Stimulated activated CD4-positive, alpha-beta T cell treated with anti-CD3 and anti-CD28 coated beads, TNF-alpha, amount 100 ng/mL, for 1 hour (primary cell): ENCODE results near the gene GDPD3.
A peak's percentile ranks its signal among the peaks of the same experiment; 100 is the strongest.

Source experiments
- DNase-seq, 3 donors: peaks; one replicate each; pipeline ENCODE4 v3.0.0-alpha.2; 2020; ENCODE audit warnings: low read depth in 3 of 3, low spot score in 1 of 3

The GDPD3 gene

DNA sequence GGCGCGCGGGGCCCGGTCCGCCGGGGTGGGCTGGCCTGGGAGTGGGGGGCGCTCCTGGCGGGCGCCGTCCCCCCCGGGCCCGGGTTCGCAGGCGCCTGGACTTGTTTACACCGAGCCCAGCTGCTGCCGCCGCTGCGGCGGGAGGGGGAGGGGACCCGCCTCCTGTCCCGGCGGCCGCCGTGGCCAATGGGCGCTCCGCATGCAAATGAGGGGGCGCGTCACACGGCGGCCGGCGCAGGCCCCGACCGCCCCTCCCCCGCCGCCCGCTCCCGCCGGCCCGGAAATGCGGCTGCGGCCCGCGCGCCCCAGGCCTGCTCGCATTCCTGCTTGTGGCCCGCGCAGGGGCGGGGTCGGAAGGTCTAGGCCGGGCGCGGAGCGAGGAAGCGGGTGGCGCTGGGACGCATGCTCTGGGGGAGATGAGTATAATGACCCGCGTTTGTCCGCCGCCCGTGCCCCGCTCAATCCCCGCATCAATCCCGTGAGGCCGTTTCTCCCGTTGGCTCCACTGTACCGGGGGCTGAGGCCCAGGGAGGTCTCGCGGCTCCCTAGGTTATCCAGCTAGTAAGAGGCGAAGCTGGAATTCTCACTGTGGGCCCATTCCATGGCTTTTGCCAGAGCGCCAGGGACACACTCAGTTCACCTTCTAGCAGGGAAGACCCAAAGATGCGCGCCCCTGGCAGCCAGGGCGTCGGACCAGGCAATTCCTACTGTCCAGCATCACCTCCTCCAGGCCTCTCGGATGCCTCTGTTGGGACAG lies 17.1 kb downstream of the GDPD3 start, which contains the start of gene YPEL3:
TSS of gene YPEL3 (minus strand) at position 109 of the 757 bp plus-strand sequence. CDS start 731 bp downstream, outside the sequence.
- DNase-seq: peak; percentile 79 to 80 (median 79)

DNA sequence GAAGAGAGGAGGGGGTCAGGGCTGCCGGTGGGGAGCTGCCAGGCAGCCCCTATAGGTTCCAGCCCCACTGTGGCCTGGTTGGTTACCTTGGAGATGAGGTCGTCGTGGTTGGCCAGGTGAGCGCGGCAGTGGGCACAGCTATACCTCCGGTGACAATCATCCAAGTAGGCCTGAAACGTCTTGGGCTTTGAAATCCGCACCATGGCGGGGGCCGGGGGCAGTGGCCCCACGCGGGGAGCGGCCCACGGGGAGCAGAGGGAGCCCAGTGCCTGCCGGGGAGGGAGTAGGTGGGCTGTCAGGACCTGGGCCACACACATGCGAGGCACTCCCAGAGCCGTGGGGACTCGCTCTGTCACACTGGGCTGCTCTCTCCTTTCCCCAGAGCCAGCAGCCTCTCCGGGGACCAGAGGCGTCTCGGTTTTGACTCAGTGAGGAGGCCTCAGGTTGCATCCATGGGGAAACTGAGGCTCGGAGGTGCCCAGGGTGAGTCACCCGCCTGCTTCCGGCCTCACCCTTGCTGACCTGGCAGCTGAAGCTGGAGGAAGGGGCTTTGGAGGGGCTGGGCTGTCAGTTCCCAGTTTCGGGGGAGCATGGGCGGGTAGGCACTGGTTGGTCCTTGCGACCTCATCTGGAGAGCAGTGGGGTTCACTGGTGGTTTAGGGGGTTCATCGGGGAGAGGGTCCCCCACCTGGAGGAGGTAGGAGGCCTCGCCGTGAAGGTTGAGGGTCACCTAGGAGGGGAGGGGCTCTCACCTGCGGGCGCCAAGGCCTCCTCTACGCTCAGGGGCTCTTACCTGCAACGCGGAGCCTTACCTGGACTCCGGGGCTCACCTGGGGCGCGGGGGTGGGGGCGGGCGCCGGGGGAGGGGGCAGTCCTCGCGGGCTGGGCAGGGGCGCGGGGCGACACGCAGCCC lies 17.9 kb downstream of the GDPD3 start:
- no peak for DNase-seq

DNA sequence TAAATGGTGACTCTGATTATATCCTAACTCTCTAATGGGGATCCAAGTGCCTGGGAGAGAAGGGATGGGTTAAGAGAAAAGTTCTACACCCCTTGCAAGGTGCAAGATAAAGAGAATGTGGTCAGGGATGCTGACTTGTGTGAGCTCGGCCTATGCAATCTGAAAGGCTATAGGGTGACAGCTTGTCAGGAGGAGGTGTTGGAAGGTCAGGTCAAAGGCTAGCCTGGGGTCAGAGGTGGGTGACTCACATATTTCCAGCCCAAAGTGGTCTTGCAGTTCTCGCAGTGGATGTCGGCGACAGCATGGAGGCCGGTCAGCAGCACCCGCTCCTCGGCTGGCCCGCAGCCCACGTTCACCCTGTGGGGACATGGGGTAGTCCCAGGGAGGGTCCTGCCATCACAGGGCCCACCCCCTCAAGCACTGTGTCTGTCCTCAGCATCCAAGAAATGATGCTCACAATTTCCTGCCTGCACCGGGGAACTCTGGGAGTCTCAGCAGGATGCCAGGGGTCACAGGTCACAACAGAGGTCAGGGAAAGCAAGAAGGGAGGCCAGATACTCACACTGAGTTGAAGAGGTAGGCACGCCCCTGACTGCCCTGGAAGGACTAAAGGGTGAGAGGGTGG lies 18.7 kb downstream of the GDPD3 start:
- DNase-seq: no peak

DNA sequence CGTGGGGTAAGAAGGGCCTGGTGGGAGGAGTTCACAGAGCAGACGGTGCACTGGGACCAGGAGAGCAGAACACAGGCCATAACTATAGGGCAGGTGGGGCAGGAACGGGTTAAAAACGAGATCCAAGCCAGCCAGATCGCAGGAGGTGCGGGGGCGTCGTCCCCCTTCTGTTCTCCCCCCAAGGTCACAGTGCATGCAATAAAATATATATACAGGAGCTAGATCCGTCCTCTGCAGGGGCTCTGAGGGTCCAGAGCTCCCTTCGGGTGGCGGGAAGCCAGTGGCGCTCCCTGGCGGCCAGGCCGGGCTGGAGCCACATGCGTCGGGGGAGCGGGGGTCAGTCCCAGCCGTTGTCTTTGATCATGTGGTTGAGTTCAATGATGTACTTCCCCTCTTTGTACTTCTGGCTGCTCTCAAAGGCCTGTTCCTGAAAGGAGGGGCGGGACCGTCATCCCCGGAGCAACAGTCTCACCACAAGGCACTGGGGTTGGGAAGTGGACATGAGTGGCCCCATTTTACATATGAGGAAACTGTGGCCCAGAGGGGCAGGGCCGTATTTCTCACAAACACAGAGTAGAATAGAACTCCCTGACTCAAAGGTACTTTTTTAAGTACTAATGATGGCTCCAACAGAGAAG lies 20.8 kb downstream of the GDPD3 start:
- DNase-seq: peak in 1 of 3 donors; percentile 51

DNA sequence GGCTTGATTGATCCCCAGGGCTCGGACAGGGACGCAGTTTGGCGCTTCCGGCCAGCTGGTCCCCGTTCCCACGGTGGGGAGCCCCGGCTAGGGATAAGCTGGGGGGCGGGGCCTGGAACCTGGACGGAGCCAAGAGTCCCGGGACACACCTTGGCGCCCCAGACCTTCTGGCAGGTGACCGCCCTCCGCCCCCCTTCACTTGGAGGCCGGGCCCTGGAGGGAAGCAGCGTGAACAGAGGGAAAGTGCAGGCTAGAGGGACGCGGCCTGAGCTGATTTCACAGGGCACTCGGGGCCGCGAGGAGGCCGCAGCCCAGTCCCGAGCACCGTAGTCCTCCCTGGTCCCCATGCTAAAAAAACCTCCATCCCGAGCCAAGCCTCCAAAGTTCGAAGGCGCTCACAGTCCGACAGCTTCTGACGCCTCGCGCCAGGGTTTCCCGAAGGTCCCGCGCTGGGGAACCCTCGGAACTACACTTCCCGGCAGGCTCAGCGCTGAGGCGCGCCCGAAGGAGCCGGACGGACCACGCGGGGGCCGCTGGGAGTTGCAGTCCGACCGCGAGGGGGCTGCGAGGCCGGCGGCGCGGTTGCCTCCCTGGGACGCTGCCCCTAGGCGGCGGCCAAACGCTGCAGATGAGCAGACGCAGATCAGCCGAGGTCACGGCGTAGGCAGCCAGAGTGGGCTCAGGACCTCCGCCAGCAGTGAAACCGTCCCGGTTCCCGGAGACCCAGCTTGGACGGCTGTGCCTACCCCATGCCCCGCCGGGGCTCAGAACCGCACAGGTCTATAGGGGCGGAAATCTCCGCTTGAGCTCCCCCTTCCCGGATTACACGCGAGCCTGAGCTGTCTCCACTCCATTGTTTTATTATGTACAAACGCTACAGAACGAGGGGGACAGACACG lies 21.6 kb downstream of the GDPD3 start, which contains the start of gene TBX6:
TSS of gene TBX6 (minus strand) at position 451 of the 899 bp plus-strand sequence. CDS start 731 bp downstream, outside the sequence.
- peak; percentile 86 to 89 (median 88) for DNase-seq

DNA sequence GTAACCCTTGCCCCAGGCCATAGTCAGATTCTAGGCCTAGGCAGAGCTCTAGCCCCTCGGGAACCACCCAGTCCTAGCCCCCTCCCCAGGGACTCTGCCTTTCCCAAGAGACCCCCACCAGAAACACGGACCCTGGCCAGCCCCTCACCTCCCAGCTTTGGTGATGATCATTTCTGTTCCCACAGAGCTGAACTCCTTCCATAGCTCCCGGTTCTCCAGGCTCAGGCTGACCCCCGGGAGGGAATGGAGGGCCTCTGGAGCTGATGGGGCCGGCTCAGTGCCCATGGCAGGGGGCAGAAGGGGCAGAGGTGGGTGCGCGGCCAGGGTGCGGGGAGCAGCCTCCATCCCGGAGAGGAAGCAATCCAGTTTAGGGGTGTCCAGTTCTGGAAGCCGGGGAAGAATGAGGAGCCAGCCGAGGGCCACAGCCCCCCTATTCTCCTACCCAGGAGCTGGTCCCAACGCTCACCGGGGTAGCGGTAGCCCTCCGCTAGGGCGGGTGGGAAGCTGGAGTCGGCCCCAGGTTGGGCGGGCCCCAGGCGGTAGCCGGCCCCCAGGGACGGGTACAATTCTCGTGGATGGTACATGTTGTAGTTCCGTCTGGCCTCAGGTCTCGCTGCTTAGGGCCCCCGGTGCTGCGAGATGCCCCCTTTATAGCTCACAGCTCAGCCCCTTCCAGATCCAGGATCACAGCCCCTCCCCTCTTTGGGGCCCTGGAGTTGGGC lies 22.6 kb downstream of the GDPD3 start:
- DNase-seq: no peak

DNA sequence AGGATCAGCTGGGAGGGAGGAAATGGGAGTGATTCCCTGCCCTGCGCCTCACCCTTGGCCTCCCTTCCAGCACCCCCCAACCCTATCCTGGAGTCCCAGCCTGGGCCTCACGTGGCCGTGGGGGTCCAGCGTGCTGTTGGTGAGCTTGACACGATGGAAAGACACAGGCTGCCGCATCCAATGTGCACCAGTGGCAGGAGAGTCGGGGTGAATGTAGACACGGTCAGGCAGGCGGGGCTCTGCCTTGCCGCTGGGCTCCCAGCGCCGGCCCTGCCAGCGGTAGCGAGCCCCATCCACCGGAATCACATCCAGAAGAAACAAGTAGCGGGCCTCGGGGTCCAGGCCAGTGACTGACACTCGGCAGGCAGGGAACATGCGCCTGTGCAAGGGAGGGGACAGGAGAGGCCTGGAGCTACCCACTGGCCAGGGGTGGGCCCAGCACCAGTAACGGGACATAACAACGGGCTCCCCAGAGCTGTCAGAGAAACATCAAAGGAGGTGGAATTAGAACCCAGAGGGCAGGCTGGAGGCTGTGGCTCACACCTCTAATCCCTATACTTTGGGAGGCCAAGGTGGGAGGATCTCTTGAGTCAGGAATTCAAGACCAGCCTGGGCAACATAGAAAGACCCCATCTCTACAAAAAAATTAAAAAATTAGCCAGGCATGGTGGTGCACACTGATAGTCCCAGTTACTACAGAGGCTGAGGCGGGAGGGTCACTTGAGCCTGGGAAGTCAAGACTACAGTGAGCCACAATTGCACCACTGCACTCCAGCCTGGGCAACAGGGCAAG lies 24.3 kb downstream of the GDPD3 start:
- no peak for DNase-seq

DNA sequence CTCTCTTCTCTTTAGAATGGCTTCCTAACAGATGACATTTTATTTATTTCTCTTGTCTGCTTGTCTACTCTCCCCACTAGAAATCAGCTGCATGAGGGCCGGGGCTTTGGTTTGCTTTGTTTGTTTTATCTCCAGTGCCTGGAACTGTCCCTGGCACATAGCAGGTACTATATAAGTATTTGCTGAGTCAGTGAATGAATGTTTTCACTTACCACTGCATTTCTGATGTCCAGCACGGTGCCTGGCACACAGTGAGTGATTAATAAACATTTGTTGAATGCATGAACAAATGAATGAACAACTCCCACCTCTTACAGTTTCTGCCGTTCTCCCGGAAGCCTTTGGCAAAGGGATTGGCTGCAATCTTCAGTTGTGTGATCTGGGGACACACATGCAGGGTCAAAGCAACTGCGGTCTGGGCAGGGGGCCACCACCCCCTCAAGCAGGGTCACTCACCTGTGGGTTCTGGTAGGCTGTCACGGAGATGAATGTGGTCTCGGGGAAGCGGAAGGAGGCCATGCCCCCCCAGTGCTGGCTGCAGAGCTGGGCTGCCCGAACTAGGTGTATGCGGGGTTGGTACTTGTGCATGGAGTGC lies 25.0 kb downstream of the GDPD3 start:
- DNase-seq: no peak

DNA sequence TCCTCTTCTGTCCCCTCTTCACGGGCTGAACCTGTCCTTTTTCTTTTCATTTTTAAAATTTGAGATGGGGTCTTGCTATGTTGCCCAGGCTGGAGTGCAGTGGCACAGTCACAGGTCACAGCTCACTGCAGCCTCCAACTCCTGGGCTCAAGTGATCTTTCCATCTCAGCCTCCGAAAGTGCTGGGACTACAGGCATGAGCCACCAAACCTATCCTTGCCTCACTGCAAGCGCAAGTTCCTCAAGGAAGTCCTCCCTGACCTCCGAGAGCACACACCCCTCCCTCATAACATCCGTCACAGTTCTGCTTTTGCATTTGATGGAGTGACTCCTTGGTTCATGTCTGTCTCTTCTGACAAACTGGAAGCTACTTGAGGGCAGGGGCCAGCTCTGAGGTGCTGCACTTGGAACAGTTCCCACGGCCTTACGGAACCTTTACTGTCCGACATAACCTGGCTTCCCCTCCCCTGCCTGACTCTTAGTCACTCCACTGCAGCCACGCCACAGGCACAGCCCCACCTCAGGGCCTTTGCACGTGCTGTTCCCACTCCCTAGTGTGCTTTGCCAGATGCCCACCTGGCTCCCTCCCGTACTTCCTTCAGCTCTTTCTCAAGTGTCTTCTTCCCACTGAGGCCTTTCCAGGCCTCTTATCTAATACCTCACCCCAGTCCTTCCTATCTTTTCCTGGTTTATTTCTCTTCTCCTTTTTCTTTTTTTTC lies 26.0 kb downstream of the GDPD3 start:
- DNase-seq: no peak

DNA sequence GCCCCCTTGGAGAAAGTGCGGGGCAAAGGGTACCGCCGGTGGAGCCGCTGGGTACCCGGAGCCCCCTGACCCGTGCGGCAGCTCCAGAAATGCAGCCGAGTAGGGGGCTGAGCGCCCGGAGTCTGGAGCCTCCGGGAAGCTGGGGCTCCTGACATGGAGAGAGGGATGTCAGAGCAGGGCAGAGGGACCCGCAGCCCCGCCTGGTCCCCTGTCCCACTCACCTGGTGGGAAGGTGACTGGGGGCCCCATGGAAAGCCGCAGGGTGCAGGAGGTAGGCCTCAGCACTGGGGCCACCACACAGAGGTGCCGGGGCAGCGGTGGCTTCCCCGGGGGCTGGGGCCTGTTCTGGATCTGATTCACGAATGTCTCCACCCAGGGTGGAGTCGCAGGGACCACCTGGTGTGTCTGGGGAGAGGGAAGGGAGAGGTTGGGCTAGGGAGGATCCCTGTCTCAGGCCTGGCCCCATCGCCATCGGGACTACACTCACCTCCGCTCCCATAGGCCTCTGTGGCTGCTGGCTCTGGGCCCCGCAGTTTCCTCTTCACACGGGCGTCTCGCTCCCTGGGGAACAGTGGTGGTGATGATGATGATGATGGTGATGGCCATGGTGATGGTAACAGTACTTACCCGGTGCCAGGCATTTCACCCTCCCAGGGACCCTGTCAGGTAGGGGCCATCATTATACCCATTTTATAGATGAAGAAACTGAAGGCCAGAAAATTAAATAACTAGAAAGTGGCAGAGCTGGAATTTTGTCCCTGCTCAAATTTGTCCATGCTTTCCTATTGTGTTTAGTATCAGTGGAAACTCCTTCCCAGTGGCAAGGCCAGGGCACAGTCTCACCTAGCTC lies 26.8 kb downstream of the GDPD3 start:
- DNase-seq: no peak

DNA sequence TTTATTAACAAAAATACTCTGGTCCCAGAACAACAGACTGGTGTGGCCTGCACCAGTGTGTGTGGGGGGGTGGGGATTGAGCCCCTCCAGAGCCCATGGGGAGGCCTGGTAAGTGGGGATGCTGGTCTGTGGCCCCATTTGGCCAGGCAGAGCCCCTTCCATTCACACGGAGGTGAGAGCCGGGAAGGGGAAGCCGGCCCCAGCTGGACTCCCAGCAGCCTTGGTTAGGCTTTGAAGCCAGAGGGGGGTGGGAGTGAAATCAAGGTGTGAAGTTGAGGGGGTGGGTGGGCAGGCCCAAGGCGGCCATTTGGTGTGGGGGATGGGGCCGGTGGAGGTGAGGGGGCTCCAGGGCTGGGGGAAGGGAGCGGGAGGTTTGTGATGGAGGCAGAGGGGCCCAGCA lies 27.5 kb downstream of the GDPD3 start:
- no peak for DNase-seq

DNA sequence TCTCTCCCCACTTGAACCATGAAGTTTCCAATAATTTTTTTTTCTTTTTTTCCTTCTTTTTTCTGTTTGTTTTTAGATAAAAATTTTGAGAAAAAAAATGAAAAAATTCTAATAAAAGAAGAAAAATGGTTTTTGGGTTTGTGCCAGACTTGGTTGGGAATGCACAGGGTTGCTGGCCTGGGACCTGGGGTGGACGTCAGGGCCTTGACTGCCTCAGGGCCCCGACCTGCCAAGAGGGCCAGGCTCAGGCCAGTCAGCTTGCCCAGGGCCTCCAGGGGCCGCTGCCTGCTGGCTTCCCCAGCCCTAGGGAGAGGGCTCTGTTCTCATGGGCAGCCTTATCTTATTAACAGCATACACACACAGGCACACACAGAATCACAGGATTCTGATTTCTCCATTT lies 28.1 kb downstream of the GDPD3 start:
- DNase-seq: no peak

DNA sequence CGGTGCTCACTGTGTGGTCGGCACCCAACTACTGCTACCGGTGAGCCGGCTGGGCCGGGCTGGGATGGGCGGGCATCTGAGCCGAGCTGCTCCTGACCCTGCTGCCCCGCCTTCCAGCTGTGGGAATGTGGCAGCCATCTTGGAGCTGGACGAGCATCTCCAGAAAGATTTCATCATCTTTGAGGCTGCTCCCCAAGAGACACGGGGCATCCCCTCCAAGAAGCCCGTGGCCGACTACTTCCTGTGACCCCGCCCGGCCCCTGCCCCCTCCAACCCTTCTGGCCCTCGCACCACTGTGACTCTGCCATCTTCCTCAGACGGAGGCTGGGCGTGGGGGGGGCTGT lies 28.5 kb downstream of the GDPD3 start:
- no peak for DNase-seq

DNA sequence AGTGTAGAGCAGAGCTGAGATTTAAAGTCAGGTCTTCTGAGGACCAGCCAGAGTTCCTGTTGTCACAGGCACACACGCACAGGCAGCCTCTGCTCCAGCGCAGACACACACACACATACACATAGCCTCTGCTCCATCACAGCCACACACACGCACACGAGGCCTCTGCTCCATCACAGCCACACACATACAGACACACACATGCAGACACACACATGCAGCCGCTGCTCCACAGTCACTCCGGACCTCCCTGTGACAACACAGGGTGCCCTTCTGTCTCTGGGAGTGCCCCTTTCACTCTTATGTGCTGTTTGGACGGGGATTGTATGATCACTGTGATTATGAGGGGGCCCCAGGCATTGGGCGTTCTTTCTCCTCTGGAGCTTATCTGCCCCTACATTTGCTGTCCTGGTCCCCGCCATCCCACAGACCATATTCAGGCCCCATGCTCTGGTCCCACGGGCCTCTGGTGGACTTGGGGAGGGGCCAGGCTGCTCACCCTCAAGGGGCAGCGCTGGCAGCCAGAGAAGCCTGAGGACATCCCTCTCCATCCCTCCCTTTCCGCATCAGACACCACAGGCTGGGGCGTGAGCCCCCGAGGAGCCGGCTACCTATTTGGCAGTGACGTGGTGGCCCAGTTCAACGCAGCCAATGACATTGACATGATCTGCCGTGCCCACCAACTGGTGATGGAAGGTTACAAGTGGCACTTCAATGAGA lies 29.1 kb downstream of the GDPD3 start:
- DNase-seq: no peak

DNA sequence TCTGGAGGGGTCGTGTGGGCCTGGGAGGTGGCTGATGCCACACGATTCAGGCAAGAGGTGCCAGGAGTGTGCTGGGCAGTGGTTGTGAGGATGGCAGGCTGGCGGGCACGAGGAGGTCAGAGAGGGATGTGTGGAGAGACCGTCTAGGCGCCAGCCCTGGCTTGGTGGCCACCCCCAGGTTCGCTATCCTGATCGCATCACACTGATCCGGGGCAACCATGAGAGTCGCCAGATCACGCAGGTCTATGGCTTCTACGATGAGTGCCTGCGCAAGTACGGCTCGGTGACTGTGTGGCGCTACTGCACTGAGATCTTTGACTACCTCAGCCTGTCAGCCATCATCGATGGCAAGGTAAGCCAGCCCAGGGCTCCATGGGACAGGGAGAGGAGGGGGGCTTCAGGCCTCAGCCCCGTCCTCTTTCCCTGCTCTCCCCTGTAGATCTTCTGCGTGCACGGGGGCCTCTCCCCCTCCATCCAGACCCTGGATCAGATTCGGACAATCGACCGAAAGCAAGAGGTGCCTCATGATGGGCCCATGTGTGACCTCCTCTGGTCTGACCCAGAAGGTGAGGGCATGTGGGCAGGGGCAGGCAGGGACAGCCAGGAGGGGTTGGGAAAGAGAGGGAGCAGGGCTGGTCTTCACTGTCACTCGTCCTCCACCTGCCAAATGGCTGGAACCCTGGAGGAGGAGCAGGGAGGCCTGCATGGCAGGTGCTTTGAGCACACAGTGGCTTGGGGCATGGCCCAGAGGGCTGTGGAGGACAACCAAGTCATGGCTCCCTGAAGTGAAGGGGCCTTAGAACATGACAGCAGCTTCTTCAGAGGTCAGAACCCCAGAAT lies 29.9 kb downstream of the GDPD3 start:
- DNase-seq: no peak
